SHP77 treated with DMSO at 0.1 percent for 48 hours (cell line): ENCODE data around the gene TOR1A.

Experiments used
- DNase-seq: peaks from one replicate; lab custom pipeline; 2025; lab: John Stamatoyannopoulos, UW

The TOR1A gene

GRCh38 chr9:129852579-129852978 is 28.6 kb upstream of the TOR1A start:
- DNase-seq: no peak

GRCh38 chr9:129851821-129852220 is 27.9 kb upstream of the TOR1A start:
- no peak for DNase-seq

GRCh38 chr9:129850821-129851550 is 27.1 kb upstream of the TOR1A start:
- DNase-seq: no peak

- DNase-seq: no peak
Measured at GRCh38 chr9:129849901-129850300, 26.0 kb upstream of the TOR1A start.

- no peak for DNase-seq
Measured at GRCh38 chr9:129848712-129849441, 24.9 kb upstream of the TOR1A start.

GRCh38 chr9:129845373-129845772 is 21.4 kb upstream of the TOR1A start:
- no peak for DNase-seq

GRCh38 chr9:129841071-129841470 is 17.1 kb upstream of the TOR1A start:
- no peak for DNase-seq

- peak; percentile 49 for DNase-seq
Measured at GRCh38 chr9:129840034-129840433, 16.1 kb upstream of the TOR1A start.

GRCh38 chr9:129839324-129840023 is 15.5 kb upstream of the TOR1A start:
- DNase-seq: no peak

GRCh38 chr9:129838707-129839259 is 14.8 kb upstream of the TOR1A start:
- no peak for DNase-seq

GRCh38 chr9:129836311-129837007 is 12.5 kb upstream of the TOR1A start:
- no peak for DNase-seq

GRCh38 chr9:129835860-129836223 is 11.9 kb upstream of the TOR1A start:
- no peak for DNase-seq

GRCh38 chr9:129835128-129835859 is 11.4 kb upstream of the TOR1A start, which contains the start of the genes C9orf78 and USP20:
C9orf78 (minus strand) TSS chr9:129835275; CDS start chr9:129835221, 54 bp downstream.
USP20 (plus strand) TSS chr9:129835458; CDS start chr9:129852556, 17,098 bp downstream.
- DNase-seq: peak; percentile 85

- no peak for DNase-seq
Measured at GRCh38 chr9:129834489-129835127, 10.7 kb upstream of the TOR1A start.

- no peak for DNase-seq
Measured at GRCh38 chr9:129832982-129833381, 9.0 kb upstream of the TOR1A start.

GRCh38 chr9:129828969-129829368 is 5.0 kb upstream of the TOR1A start:
- no peak for DNase-seq

GRCh38 chr9:129828051-129828450 is 4.1 kb upstream of the TOR1A start:
- no peak for DNase-seq

- DNase-seq: no peak
Measured at GRCh38 chr9:129826759-129827158, 2.8 kb upstream of the TOR1A start.

GRCh38 chr9:129826344-129826743 is 2.4 kb upstream of the TOR1A start:
- DNase-seq: no peak

GRCh38 chr9:129823542-129823934 is 398 bp downstream of the TOR1A start:
- DNase-seq: no peak
